Measurements from ENCODE around the gene SLAMF6. TPM values are rescaled to one million over a fixed set of nuclear protein-coding genes. Genes with fewer than 3 reads are reported as not detected.
"Not testable (repeated sequence)": the region's sequence is repeated elsewhere in the genome, so short reads cannot be mapped to it uniquely, and the experiment has no call there.

SLAMF6 gene
- total RNA-seq, 1 donor from 2014 or later: 0.52 TPM

GRCh38 chr1:160519642-160520435 lies 3.2 kb downstream of the SLAMF6 start:
- Histone ChIP-seq H3K36me3 (ENCODE audit: control insufficient read depth in 3 of 3, insufficient read depth in 3 of 3, low read length in 3 of 3) (no peaks in the 10 kb centered on the region), H3K9me3 (ENCODE audit: control insufficient read depth in 3 of 3, low read length in 3 of 3) (peaks cover 0 to 4% (median 2%) of the 10 kb centered on the region in 3 donors), H3K4me3 (ENCODE audit: low read length in 3 of 3) (no peak overlapping the region), H3K4me1 (ENCODE audit: control insufficient read depth in 3 of 3, insufficient read depth in 3 of 3, low read length in 3 of 3) (no peaks in the 10 kb centered on the region), H3K9ac (ENCODE audit: low read depth in 1 of 3, low read length in 3 of 3) (no peak overlapping the region), H3K27me3 (ENCODE audit: control insufficient read depth in 3 of 3, insufficient read depth in 3 of 3, low read length in 3 of 3) (no peaks in the 10 kb centered on the region), H3K27ac (ENCODE audit: low read depth, low read length) (no peak overlapping the region)

GRCh38 chr1:160517519-160517918 lies 5.5 kb downstream of the SLAMF6 start:
- not testable (repeated sequence) for H3K27ac ChIP-seq (ENCODE audit: low read depth, low read length); H3K9me3 ChIP-seq (ENCODE audit: control insufficient read depth in 3 of 3, low read length in 3 of 3); H3K9ac ChIP-seq (ENCODE audit: low read depth in 1 of 3, low read length in 3 of 3); H3K4me3 ChIP-seq (ENCODE audit: low read length in 3 of 3); H3K4me1 ChIP-seq (ENCODE audit: control insufficient read depth in 3 of 3, insufficient read depth in 3 of 3, low read length in 3 of 3); H3K27me3 ChIP-seq (ENCODE audit: control insufficient read depth in 3 of 3, insufficient read depth in 3 of 3, low read length in 3 of 3); H3K36me3 ChIP-seq (ENCODE audit: control insufficient read depth in 3 of 3, insufficient read depth in 3 of 3, low read length in 3 of 3)

GRCh38 chr1:160515908-160516307 lies 7.1 kb downstream of the SLAMF6 start:
- H3K27me3 ChIP-seq (ENCODE audit: control insufficient read depth in 3 of 3, insufficient read depth in 3 of 3, low read length in 3 of 3); H3K9me3 ChIP-seq (ENCODE audit: control insufficient read depth in 3 of 3, low read length in 3 of 3); H3K4me3 ChIP-seq (ENCODE audit: low read length in 3 of 3); H3K4me1 ChIP-seq (ENCODE audit: control insufficient read depth in 3 of 3, insufficient read depth in 3 of 3, low read length in 3 of 3); H3K27ac ChIP-seq (ENCODE audit: low read depth, low read length); H3K9ac ChIP-seq (ENCODE audit: low read depth in 1 of 3, low read length in 3 of 3); H3K36me3 ChIP-seq (ENCODE audit: control insufficient read depth in 3 of 3, insufficient read depth in 3 of 3, low read length in 3 of 3): not testable (repeated sequence)

GRCh38 chr1:160504651-160505050 lies 18.4 kb downstream of the SLAMF6 start:
- H3K27me3 ChIP-seq (ENCODE audit: control insufficient read depth in 3 of 3, insufficient read depth in 3 of 3, low read length in 3 of 3): no peaks in the 10 kb centered on the region
- no peak overlapping the region for H3K27ac ChIP-seq (ENCODE audit: low read depth, low read length)
- H3K4me3 ChIP-seq (ENCODE audit: low read length in 3 of 3): no peak overlapping the region
- H3K36me3 ChIP-seq (ENCODE audit: control insufficient read depth in 3 of 3, insufficient read depth in 3 of 3, low read length in 3 of 3): no peaks in the 10 kb centered on the region
- no peak overlapping the region for H3K9ac ChIP-seq (ENCODE audit: low read depth in 1 of 3, low read length in 3 of 3)
- peaks cover 0 to 6% (median 3%) of the 10 kb centered on the region in 3 donors for H3K9me3 ChIP-seq (ENCODE audit: control insufficient read depth in 3 of 3, low read length in 3 of 3)
- no peaks in the 10 kb centered on the region for H3K4me1 ChIP-seq (ENCODE audit: control insufficient read depth in 3 of 3, insufficient read depth in 3 of 3, low read length in 3 of 3)

GRCh38 chr1:160503087-160503486 lies 20.0 kb downstream of the SLAMF6 start:
- no peaks in the 10 kb centered on the region for H3K36me3 ChIP-seq (ENCODE audit: control insufficient read depth in 3 of 3, insufficient read depth in 3 of 3, low read length in 3 of 3)
- H3K27me3 ChIP-seq (ENCODE audit: control insufficient read depth in 3 of 3, insufficient read depth in 3 of 3, low read length in 3 of 3): no peaks in the 10 kb centered on the region
- no peak overlapping the region for H3K27ac ChIP-seq (ENCODE audit: low read depth, low read length)
- H3K4me1 ChIP-seq (ENCODE audit: control insufficient read depth in 3 of 3, insufficient read depth in 3 of 3, low read length in 3 of 3): no peaks in the 10 kb centered on the region
- no peak overlapping the region for H3K4me3 ChIP-seq (ENCODE audit: low read length in 3 of 3)
- peaks cover 0 to 6% (median 3%) of the 10 kb centered on the region in 3 donors for H3K9me3 ChIP-seq (ENCODE audit: control insufficient read depth in 3 of 3, low read length in 3 of 3)
- H3K9ac ChIP-seq (ENCODE audit: low read depth in 1 of 3, low read length in 3 of 3): no peak overlapping the region

GRCh38 chr1:160500321-160500990 lies 22.6 kb downstream of the SLAMF6 start:
- Histone ChIP-seq H3K4me1 (ENCODE audit: control insufficient read depth in 3 of 3, insufficient read depth in 3 of 3, low read length in 3 of 3) (no peaks in the 10 kb centered on the region), H3K36me3 (ENCODE audit: control insufficient read depth in 3 of 3, insufficient read depth in 3 of 3, low read length in 3 of 3) (no peaks in the 10 kb centered on the region), H3K27me3 (ENCODE audit: control insufficient read depth in 3 of 3, insufficient read depth in 3 of 3, low read length in 3 of 3) (no peaks in the 10 kb centered on the region), H3K27ac (ENCODE audit: low read depth, low read length) (peak overlapping the region; percentile 37), H3K4me3 (ENCODE audit: low read length in 3 of 3) (no peak overlapping the region), H3K9me3 (ENCODE audit: control insufficient read depth in 3 of 3, low read length in 3 of 3) (peaks cover 0 to under 1% (median 0%) of the 10 kb centered on the region in 3 donors), H3K9ac (ENCODE audit: low read depth in 1 of 3, low read length in 3 of 3) (no peak overlapping the region)

GRCh38 chr1:160499631-160500030 lies 23.4 kb downstream of the SLAMF6 start:
- no peak overlapping the region for H3K4me3 ChIP-seq (ENCODE audit: low read length in 3 of 3)
- H3K27me3 ChIP-seq (ENCODE audit: control insufficient read depth in 3 of 3, insufficient read depth in 3 of 3, low read length in 3 of 3): no peaks in the 10 kb centered on the region
- no peak overlapping the region for H3K9ac ChIP-seq (ENCODE audit: low read depth in 1 of 3, low read length in 3 of 3)
- H3K36me3 ChIP-seq (ENCODE audit: control insufficient read depth in 3 of 3, insufficient read depth in 3 of 3, low read length in 3 of 3): no peaks in the 10 kb centered on the region
- H3K4me1 ChIP-seq (ENCODE audit: control insufficient read depth in 3 of 3, insufficient read depth in 3 of 3, low read length in 3 of 3): no peaks in the 10 kb centered on the region
- peak overlapping the region; percentile 60 for H3K27ac ChIP-seq (ENCODE audit: low read depth, low read length)
- H3K9me3 ChIP-seq (ENCODE audit: control insufficient read depth in 3 of 3, low read length in 3 of 3): peaks cover 0 to 3% (median 0%) of the 10 kb centered on the region in 3 donors

GRCh38 chr1:160498301-160499065 lies 24.6 kb downstream of the SLAMF6 start:
- H3K9ac ChIP-seq (ENCODE audit: low read depth in 1 of 3, low read length in 3 of 3); H3K9me3 ChIP-seq (ENCODE audit: control insufficient read depth in 3 of 3, low read length in 3 of 3); H3K36me3 ChIP-seq (ENCODE audit: control insufficient read depth in 3 of 3, insufficient read depth in 3 of 3, low read length in 3 of 3); H3K4me1 ChIP-seq (ENCODE audit: control insufficient read depth in 3 of 3, insufficient read depth in 3 of 3, low read length in 3 of 3); H3K27me3 ChIP-seq (ENCODE audit: control insufficient read depth in 3 of 3, insufficient read depth in 3 of 3, low read length in 3 of 3); H3K4me3 ChIP-seq (ENCODE audit: low read length in 3 of 3); H3K27ac ChIP-seq (ENCODE audit: low read depth, low read length): not testable (repeated sequence)

- Histone ChIP-seq H3K9me3 (ENCODE audit: control insufficient read depth in 3 of 3, low read length in 3 of 3) (peaks cover 0 to 3% (median 1%) of the 10 kb centered on the region in 3 donors), H3K36me3 (ENCODE audit: control insufficient read depth in 3 of 3, insufficient read depth in 3 of 3, low read length in 3 of 3) (no peaks in the 10 kb centered on the region), H3K9ac (ENCODE audit: low read depth in 1 of 3, low read length in 3 of 3) (no peak overlapping the region), H3K4me1 (ENCODE audit: control insufficient read depth in 3 of 3, insufficient read depth in 3 of 3, low read length in 3 of 3) (no peaks in the 10 kb centered on the region), H3K4me3 (ENCODE audit: low read length in 3 of 3) (no peak overlapping the region), H3K27me3 (ENCODE audit: control insufficient read depth in 3 of 3, insufficient read depth in 3 of 3, low read length in 3 of 3) (no peaks in the 10 kb centered on the region), H3K27ac (ENCODE audit: low read depth, low read length) (no peak overlapping the region)
Observed at GRCh38 chr1:160496334-160496733, 26.7 kb downstream of the SLAMF6 start.

GRCh38 chr1:160494620-160495019 lies 28.4 kb downstream of the SLAMF6 start:
- no peak overlapping the region for H3K9ac ChIP-seq (ENCODE audit: low read depth in 1 of 3, low read length in 3 of 3)
- H3K4me1 ChIP-seq (ENCODE audit: control insufficient read depth in 3 of 3, insufficient read depth in 3 of 3, low read length in 3 of 3): no peaks in the 10 kb centered on the region
- H3K27ac ChIP-seq (ENCODE audit: low read depth, low read length): no peak overlapping the region
- H3K27me3 ChIP-seq (ENCODE audit: control insufficient read depth in 3 of 3, insufficient read depth in 3 of 3, low read length in 3 of 3): no peaks in the 10 kb centered on the region
- no peaks in the 10 kb centered on the region for H3K36me3 ChIP-seq (ENCODE audit: control insufficient read depth in 3 of 3, insufficient read depth in 3 of 3, low read length in 3 of 3)
- peaks cover 0 to 3% (median 1%) of the 10 kb centered on the region in 3 donors for H3K9me3 ChIP-seq (ENCODE audit: control insufficient read depth in 3 of 3, low read length in 3 of 3)
- H3K4me3 ChIP-seq (ENCODE audit: low read length in 3 of 3): no peak overlapping the region

Measured in skeletal muscle tissue (tissue), 4 donors.